Stimulated activated CD8-positive, alpha-beta memory T cell treated with anti-CD3 and anti-CD28 coated beads, Interleukin-4, amount 100 ng/mL, for 4 hours (primary cell): ENCODE measurements around the gene CEP128.

Source experiments
- DNase-seq, 2 donors: peaks; one replicate each; pipeline ENCODE4 v3.0.0-alpha.2; 2020; ENCODE audit warnings: low read depth in 2 of 2, low spot score in 1 of 2

Gene CEP128

DNA sequence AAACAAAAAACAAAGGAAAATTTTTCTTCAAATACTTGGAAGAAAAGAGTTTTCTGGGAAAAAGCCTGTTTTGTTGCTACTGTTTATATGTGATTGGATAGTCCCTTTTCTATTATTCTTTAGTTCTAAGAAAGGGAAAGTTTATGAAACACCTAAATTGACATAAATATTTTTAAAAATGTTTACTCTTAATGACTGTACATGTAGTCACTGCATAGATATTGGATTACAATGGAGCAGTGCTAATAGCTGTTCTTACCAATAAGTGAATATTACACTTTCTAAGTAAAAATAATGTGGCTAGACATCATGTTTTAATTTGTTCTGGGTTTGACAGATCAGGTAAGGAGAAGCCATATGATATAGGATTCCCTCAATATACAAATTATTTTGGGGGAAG is 377.5 kb downstream of the CEP128 start:
- no peak for DNase-seq

DNA sequence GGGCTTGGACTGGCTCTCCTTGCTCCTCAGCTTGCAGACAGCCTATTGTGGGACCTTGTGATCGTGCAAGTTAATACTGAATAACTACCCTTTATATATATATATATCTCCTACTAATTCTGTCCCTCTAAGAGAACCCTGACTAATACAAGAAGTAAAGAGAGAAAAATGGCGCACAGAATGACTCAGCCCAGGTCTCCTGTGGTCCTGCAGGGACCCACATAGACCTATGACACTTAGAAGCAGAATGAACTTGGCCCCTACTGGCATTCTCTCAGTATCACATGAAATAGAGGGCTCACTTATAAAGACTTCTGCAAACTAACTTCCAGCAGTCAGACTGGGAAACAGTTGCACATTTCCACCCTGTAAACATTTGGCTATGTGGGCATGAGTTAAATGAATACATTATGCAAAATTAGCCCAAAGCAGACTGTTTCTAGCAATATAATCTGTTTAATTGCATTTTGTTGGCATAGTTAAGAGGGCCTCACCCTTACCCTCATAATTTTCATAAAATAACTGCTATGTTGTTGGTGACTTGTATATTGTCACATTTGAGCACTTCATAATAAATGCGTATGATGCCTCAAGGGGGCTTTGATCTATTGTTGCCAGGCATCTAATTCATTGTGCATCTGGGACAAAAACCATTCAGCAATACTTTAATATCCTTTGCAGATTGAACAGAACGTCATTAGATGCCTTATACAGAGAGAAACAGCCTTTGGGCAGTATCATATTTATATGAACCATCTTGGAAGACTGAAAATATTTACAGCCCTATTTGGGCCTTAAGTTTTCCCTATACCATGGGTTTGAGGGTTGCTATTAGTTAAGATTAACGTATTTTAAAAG is 380.5 kb downstream of the CEP128 start:
- no peak for DNase-seq

DNA sequence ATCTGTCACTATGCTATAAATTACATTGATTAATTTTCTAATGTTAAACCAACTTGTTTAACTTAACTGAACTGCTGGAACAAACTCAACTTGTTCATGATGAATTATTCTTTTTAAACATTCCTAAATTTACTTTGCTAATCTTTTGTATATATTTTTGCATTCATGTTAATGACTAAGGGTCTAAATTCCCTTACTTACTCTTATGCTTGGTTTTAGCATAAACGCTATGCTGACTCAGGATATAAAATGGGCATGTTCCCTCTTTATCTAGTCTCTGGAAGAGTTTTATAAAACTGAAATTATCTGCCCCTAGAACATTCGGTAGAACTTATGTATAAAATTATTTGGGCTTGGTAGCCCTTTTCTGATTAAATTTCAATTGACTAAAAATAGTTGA is 387.4 kb downstream of the CEP128 start:
- no peak for DNase-seq

DNA sequence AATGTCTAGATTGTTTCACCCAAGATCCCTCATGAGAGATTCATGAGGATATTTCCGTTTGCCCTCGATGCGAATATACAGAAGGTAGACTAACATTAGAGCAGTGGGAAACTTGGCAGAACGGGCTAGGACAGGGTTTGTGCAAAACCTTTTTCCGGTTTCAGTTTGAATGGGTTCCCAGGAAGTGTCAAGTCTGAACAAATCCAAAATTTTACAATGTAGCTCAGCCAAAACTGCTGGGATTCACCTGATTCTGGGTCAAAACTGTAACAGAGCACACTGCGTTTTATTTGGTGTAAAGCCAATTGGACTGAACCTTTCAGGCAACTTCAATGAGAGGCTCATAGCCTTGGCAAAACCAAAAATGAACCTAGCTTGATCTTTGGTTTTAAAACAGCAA is 392.4 kb downstream of the CEP128 start:
- no peak for DNase-seq

DNA sequence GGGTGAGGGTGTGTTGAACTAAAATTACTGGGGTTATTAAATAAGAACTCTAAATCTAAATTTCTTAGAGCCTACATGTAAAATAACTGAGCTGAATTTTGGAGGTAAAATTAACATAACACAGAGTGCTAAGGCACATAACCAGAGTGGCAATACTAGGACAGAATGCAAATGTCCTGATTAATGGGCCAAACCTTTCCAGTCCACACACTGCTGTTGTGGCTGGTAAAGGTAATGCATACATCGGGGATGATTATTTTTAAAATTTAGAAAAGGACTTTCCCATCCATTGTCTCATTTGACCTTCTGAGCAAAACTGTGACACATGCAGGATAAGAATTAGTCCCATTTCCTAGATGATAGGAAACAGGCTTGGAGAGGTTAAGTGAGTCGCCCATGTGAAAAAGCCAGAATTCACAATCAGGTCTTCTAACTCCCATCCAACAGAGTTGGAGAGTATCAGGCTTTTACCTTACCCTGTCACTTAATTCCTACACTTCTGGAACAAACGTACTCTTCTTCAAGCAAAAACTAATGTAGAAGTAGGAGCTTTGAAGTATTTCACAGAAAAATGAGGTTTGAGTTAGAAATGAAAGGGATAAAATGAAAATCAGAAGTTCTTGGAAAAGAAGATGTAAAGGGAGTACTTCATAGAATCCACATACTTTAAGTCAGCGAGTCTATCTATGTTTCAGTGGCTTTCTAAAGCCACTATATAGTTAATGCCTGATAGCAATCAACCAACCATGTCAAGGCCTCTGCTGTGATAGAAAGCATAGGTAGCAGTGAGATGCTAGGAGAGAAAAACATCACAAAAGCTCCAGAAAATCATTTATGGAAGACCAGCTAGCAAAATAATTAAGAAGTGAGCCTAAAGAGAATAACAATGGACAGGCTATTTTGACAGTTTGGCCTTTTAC is 395.3 kb downstream of the CEP128 start:
- no peak for DNase-seq

DNA sequence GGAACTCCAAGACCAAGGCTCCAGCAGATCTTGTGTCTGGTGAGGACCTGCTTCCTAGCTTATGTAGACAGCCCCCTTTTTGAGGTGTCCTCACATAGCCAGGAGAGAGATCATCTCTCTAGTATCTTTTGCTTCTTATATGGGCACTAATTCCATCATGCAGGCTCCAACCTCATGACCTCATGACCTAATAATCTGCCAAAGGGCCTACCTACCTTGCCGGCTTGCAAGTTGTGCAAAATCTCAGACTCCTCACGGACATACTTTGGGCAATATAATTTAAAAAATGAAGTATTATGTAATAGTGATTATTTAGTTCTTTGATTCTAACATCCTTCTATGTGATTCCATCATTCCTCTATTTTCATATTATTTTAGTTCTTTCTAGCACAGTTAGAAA is 397.2 kb downstream of the CEP128 start:
- DNase-seq = no peak

DNA sequence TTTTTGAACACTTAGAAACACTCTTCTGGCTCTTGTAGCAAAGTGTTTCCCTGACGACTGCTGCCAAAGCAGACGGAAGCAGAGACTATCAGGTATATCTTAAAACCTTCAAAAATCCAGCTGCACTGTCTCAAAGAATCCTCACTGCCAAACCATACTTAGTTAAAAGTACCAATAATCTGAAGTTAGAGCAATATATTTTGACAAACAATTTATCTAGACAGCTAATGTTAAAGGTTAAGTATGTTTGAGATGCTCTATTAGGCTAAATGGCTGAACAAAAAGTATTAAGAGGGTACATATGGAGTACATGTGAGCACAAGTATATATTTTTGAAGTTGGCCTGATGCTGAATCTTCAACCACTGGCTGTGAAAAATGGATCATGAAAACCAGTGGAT is 398.3 kb downstream of the CEP128 start:
- no peak for DNase-seq

DNA sequence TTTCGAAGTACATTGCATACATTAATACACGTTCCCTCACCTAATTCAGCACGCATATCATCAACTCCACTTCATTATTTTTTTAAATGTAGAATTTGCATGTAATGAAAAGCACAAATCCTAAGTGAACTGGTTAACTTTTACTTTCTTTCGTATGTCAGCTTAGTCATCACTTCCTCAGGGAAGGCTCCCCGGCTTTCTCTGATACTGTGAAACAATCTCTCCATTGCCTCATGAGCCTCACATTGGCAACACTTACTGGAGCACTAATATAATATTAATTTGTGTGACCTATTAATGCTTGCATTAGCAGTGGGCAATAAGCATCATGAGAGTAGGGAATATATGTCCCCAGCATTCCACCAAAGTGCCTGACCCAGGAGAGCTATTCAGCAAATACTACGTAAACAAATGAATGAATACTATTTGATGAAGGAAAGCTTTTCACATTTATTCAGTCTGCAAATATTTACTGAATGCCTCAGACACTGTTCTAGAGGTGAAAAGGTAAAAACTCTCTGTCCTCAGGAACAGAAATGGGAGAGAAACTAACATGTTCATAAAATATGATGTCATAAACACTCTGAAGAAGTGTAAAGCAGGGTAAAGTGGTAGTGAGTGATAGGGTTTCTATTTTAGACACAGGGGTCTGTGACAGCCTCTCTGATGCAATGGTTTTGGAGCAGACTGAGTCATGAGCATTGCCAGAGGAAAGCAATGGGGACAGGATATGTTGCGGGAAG is 402.7 kb downstream of the CEP128 start:
- DNase-seq = no peak

DNA sequence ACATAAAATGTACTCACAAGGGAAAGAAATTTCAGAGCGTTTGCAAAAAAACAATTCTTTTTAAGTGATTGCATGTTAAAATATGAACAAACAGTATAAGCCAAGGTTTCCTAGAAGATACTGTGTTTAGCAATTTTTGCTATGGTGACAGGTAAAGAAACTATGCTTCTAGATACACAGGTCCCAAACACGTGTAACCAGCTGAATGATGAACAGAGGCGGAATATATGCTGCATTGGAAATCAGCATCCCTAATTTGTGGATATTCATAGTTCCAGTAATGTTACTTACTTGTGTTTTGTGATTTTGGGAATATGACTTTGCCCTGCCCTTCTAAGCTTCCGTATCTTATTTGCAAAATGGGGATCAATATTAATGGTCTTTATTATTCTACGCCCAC is 403.9 kb downstream of the CEP128 start:
- DNase-seq = no peak

DNA sequence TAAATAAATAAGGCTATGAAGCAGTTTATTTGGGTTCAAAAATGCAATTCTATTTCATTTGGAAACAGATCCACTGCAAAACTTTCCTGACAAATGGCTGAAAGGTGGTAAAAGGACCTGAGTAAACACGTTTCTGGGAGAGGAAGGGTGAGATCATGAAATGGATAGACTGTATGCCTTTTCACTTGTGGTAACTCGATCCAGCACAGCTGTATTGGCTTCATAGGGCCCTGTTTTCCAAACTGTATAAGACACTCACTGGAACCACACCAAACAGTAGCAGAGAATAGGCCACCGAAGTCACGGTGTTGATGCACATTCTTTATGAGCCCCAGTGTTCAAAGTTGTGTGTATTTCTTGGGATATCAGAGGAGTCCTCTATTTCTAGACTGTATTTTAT is 405.1 kb downstream of the CEP128 start:
- DNase-seq = no peak

DNA sequence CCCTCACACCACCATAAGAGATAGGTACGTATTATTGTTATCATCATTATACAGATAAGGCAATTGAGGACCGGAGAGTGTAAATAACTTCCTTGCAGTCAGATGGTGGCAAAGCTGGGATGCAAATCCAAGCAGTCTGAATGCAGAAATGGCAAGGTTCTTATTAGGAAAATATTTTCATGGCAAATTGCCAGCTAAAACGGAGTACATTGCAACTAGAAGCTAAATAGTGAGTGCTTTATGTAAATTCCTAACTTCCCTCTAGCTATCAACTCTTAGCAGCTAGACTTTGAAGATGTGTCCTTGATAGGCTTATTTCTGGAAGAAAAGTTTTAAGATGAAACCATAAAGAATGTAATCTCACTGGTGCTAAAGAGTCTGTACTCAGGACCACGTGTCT is 406.4 kb downstream of the CEP128 start:
- no peak for DNase-seq

DNA sequence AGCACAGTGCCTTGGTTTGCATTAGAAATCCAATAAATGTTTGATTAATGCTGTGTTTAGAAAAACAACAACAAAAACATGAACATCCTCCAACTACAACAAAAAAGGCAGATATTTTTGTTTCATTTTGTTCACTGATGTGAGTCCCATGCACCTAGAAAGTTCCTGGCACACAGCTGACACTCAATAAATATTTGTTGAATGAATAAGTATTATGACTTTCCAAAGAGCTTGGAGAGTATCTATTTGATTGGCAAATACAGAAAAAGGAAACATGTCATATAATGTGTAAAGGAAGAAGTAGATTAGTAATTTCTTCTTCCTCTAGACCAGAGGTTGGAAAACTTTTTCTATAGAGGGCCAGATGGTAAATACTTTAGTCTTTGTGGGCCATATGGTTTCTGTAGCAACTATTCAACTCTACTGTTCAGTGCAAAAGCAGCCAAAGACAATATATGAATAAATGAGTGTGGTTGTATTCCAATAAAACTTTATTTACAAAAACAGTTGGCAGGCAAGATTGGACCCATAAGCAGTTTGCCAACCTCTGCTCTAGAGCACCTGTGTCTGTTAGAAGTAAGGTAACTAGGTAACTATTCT is 417.9 kb downstream of the CEP128 start:
- no peak for DNase-seq

DNA sequence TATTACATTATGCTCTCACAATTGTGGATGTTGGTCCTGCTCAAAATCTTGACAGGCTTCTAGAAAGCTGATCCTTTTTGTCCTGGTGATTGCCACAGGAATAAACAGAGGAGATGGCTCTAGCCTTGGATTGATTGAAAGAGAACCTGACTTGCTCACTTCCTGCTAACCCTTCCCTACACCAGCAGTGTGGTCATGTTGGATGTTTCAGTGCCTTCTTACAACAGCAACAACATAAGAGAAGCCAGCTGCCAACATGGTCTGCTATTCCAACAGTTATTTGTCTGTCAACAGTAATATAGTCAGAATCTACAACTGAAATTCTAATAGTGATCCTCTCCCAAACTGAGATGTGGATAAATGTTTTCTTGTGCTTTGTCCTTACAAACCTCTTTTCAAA is 418.6 kb downstream of the CEP128 start:
- DNase-seq = no peak

DNA sequence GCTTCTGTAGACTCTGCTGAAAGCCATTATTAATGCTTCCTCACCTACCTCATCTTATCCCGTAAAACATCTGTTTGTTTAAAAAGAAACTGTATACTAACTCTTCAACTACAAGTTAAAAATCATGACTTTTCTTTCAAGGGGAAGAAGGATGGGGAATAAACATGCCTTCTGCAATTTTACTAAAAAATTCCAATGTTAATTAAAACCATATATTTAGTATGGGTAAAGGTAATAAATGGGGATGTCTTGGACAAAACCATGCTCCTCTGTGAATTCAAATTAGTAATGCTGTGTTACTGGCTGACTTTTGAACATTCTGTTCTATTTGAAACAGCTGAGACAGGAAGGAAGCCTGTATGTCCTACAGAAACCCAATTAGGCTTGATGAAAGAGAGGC is 419.1 kb downstream of the CEP128 start:
- no peak for DNase-seq

DNA sequence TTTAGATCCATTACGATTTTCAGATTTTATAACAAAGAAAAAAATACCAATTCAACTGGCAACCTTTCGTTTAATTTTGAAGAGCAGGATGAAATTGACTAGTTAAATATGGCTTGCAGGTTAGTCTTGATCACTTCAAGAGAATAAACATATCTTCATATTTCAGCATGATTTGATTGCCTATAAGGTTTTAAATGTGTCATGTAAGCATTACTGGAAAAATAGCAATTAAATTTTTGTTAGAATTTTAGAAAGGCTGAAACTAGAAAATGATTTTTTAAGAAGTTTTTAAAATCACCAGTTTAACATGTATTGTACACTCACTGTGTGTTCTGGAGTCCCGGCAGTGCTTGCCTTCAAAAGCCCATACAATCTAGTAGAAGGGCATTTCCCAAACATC is 420.1 kb downstream of the CEP128 start:
- no peak for DNase-seq

DNA sequence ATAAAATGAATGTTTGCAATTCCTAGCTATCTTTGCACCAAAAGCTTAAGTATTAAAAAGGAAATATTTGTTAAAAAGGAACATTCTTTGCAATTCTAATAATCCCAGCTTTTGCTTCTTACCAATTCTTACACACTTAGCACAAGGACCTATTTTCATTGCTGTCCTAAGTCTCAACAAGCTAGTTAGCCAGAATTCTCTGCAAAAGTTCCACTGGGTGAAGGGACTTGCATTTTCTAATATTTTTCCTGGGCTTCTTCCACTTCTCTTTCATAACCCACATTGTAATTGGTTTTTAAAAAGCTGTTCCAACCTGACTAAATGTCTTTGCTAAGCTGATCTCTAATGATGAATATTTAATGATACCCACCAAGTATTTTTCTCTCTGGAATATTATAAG is 422.5 kb downstream of the CEP128 start:
- DNase-seq = no peak

DNA sequence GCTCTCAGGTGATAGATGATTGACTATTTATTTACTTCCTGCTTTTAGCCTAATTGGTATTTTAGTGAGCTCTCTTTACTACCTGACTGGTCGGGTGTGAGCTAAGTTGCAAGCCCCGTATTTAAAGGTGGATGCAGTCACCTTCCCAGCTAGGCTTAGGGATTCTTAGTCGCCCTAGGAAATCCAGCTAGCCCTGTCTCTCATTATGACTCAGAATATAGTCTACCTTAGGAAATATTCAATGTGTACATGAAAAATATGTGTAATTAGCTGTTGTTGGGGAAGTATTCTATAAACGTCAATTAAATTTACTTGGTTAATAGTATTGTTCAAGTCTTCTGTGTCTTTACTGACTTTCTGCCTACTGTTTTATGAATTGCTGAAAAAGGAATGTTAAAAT is 423.4 kb downstream of the CEP128 start:
- DNase-seq = no peak

DNA sequence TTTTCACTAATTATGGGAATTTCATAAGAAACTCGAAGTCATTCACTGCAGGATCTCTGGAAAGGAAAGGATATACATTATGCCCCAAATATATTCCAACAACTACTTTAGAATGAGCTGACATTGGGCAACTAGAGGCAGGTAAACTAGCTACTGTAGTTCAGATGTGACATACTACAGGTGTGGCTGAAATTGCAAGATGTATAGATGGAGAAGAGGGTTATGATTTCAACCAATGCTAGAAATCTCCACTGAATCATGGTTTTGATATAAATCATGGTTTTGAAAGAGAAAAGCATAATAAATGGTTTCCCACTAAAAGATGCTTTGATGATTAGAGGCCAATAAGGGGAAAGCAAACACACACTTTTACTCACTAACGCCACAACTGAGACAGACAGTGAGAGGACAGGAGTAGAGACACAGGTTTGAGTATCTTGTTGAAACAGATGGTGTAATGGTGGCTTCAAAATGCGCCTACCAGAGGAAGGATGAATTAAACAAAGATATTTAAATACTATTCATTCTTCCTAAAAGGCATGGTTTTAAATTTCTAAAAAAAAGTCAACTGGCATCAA is 434.2 kb downstream of the CEP128 start:
- no peak for DNase-seq

DNA sequence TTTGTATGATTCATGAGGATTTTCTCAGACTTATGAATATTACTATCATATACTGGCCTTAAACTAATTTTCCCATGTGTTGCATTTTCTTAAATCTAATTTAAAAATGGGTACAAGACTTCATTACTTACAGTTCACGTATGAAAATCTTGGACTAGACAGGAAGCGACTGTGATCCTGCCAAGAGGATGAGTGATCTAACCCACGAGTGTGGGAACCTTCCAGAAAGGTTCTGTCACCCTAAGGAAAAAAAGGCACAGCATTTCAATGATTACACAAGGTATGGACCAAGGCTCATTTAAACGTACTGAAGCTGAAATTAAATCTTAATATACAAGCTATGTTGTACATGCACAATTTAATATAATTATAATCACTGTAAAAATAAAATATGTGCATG is 436.8 kb downstream of the CEP128 start:
- DNase-seq = no peak

DNA sequence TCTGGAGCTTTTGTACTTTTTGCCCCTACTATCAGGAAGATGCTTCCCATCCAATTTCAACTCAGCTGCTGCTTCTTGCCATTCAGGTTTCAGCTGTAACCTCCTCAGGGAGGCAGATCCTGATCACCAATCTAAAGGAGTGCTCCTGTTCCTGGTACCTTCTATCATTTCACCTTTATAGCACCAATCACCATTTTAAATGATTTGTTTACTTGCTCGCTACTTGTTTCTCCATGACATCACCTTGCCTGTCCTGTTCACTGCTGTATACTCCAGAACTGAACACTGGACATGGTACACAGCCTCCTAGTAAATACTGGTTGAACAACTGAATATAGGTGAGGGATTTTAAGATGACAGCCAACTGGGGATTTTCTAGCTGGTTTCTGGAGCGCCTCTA is 443.0 kb downstream of the CEP128 start:
- DNase-seq = no peak

DNA sequence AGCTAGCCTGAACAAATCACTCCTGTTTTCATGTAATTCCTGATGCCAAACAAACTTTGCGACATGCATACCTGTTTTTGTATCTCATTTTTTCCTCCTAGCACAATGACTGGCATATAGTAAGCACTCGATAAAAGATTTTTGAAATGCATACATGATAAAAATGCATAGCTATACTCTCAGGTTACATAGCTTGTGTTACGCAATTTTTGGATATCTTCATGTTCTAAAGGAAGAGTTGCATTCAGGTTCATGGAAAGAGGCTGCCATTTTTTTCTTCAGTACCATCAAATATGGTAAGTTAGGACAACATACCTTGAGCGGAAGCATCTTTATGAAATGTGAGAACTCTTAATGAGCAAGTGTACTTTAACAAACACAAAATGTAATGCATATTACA is 445.4 kb downstream of the CEP128 start:
- DNase-seq = no peak
